Ovary (tissue), 9 donors: ENCODE data around the gene TRIO. TPM values are rescaled to one million over a fixed set of nuclear protein-coding genes. Genes with fewer than 3 reads are reported as not detected.
A peak's percentile ranks its signal among the peaks of the same experiment; 100 is the strongest.

Source experiments
- DNase-seq, 5 donors: peaks; one replicate each; pipeline ENCODE4 v3.0.0-alpha.2; 2019 to 2020
- H3K27ac ChIP-seq, 2 donors: fragments of 200-600 bp; one replicate each; pipeline versions ENCODE4 v1.5.1 to v1.8.0; 2019 to 2022
- H3K27me3 ChIP-seq: fragments of 200-600 bp; one replicate; pipeline ENCODE4 v1.8.0; 2022
- H3K36me3 ChIP-seq: fragments of 200-600 bp; sonication (generic); one replicate; pipeline ENCODE4 v1.5.1; 2019
- H3K4me1 ChIP-seq: one replicate; pipeline ENCODE4 v1.8.1; 2013; ENCODE audit warnings: mild to moderate bottlenecking, moderate library complexity; ENCODE audit not compliant: insufficient read depth
- H3K4me3 ChIP-seq: fragments of 200-600 bp; sonication (generic); one replicate; pipeline ENCODE4 v1.5.1; 2017
- H3K9me3 ChIP-seq, 2 donors: fragments of 200-600 bp in 1 of 2; sonication (generic) in 1 of 2; one replicate each; pipeline versions ENCODE4 v1.5.1 to v1.8.1; 2013 to 2019; ENCODE audit warnings: mild to moderate bottlenecking in 1 of 2, moderate library complexity in 1 of 2
- EP300 ChIP-seq: sonication (generic); formaldehyde crosslinking; IDR thresholded peaks from one replicate; pipeline ENCODE4 v1.6.1; 2017; ENCODE audit warnings: antibody characterized with exemption
- POLR2A ChIP-seq: fragments of 450-650 bp; IDR thresholded peaks from one replicate; pipeline ENCODE4 v1.6.1; 2017; ENCODE audit warnings: antibody characterized with exemption, mild to moderate bottlenecking, moderate library complexity
- WGBS, 3 donors: extraction: QIAGEN DNeasy Blood & Tissue Kit in 1 of 3; methylation state at CpG; one replicate each; pipeline versions ENCODE4 v1.1.5 to v1.1.7; 2013 to 2017; 5-methylcytosine and 5-hydroxymethylcytosine counted together
- intact Hi-C, 4 donors: fragments of 100-400 bp; cut with DNase I; formaldehyde crosslinking; loops; one replicate each; pipeline versions ENCODE4 v1.11.0 to v1.15.1; 2022 to 2023
- polyA plus RNA-seq, 2 donors: library from polyadenylated mRNA; stranded (reverse); fragments of 200-250 nt in 1 of 2; fragments of 350-450 nt in 1 of 2; fragmentation: Illumina TruSeq in 1 of 2; extraction: RNeasy Lipid Tissue Mini Kit (QIAGEN cat#74804) in 1 of 2; gene quantifications; one replicate each; pipeline ENCODE4 v1.2.3, GENCODE V29; 2013 to 2014
- total RNA-seq, 7 donors: library from RNA; depleted of rRNA in 2 of 7; stranded (reverse); fragments of >200 nt in 2 of 7; fragmentation: NEBNext Ultra II Directional in 3 of 7; extraction: Animal tissue kit (Norgen Biotek cat#: 25700) in 3 of 7; gene quantifications; one replicate each; pipeline versions ENCODE4 v1.1.0 to v1.2.4, GENCODE V29; 2016 to 2023
- TF ChIP-seq, protein P1 (sequence below), 3 donors: fragments of 450-650 bp in 2 of 3; fragments of 200-600 bp in 1 of 3; IDR thresholded peaks; one replicate each; pipeline versions ENCODE4 v1.5.1 to v1.8.0; 2016 to 2022; ENCODE audit warnings: antibody characterized with exemption in 3 of 3, mild to moderate bottlenecking in 1 of 3
- donor health status: DM: no; HTN: no; CAD: no; lungs with moderate emphysema.
- donor health status: DM: no; HTN: no; CAD: no.
- donor health status: Bipolar disorder and iron deficiency.
- donor health status: DM: yes; HTN: yes; CAD: no.
- donor health status: DM: no; HTN: no; CAD: no.
- donor health status: DM: yes; HTN: yes; CAD: no.

The TRIO gene
- total and polyA plus RNA-seq, 9 donors = 58.4 to 268 (median 125) TPM

DNA sequence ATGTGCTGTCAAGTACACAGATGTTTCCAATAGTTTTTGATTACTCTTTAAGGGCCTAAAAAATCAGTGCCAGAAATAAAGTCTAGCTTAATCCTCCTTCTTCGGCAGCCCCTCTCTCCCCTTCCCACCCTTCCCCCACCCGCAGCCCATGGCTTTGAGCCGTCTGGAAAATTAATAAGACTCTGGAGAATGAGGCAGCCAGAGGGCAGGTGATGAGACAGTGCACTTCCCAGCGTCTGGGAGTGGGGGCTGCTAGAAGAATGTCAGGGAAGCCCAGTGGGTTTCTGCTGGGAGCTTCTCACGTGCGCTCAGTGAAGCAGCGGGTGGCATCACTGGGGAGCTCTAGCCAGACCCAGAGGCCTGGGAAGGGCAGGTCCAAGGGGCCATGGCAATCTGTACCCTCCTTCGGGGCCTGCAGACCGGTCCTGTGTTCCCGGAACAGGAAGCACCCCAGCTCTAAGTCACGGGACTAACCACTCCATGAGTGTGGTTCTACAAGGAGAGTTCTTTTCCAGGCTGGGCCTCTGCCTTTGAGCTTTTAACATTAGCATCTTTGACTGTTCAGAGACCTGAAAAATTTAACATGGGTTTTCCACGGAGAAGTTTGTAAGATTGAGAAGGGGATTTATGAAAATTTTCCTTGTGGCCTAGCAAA lies 273.6 kb downstream of the TRIO start:
- Histone ChIP-seq H3K27me3 (no peaks in the 10 kb centered on the region), H3K4me1 (peaks cover 15% of the 10 kb centered on the region), H3K9me3 (no peaks in the 10 kb centered on the region), H3K27ac (peak overlapping the region; percentile 25 to 52), H3K4me3 (no peak overlapping the region), H3K36me3 (no peaks in the 10 kb centered on the region)
- DNase-seq = peak in 1 of 5 donors; percentile 36
- TF ChIP-seq, protein P1, sequence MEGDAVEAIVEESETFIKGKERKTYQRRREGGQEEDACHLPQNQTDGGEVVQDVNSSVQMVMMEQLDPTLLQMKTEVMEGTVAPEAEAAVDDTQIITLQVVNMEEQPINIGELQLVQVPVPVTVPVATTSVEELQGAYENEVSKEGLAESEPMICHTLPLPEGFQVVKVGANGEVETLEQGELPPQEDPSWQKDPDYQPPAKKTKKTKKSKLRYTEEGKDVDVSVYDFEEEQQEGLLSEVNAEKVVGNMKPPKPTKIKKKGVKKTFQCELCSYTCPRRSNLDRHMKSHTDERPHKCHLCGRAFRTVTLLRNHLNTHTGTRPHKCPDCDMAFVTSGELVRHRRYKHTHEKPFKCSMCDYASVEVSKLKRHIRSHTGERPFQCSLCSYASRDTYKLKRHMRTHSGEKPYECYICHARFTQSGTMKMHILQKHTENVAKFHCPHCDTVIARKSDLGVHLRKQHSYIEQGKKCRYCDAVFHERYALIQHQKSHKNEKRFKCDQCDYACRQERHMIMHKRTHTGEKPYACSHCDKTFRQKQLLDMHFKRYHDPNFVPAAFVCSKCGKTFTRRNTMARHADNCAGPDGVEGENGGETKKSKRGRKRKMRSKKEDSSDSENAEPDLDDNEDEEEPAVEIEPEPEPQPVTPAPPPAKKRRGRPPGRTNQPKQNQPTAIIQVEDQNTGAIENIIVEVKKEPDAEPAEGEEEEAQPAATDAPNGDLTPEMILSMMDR (IDR thresholded peaks at IDR 0.05) = no peak
- TF ChIP-seq EP300 (no peak), POLR2A (no peak)
- WGBS, 3 donors = 33 to 39% (median 34%) methylated on average over 12 of the region's 12 CpGs
- intact Hi-C loops = no loop called here

DNA sequence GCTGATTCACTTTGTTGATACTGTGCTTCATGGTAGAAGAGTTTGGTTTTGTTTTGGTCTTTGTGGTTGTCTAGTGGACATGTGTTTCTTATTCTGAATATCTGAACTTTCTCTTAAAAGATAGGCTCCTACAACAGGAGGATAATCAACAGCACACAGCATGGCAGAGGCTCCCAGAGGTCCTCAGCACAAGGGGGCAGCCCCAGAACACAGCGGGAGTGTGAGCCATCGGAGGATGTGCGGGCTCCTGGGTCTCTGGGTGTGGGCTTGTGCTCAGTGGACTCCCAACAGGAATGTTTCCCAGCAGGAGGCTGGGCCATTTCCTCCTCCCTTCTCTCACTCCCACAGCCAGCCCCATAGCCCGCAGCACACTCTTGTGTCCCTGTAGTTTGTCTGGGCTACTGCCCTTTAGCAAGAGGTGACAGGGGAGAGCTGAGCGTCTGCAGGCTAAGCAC lies 274.2 kb downstream of the TRIO start:
- TF ChIP-seq POLR2A = no peak
- TF ChIP-seq, protein P1 (IDR thresholded peaks at IDR 0.05) = no peak
- no peak for TF ChIP-seq EP300
- 13 to 25% (median 17%) methylated on average over 5 of the region's 5 CpGs for WGBS, 3 donors
- H3K27ac ChIP-seq = peak overlapping the region in 1 of 2 donors; percentile 52
- intact Hi-C loops = no loop called here
- DNase-seq = peak in 2 of 5 donors; percentile 38 to 40
- H3K4me3 ChIP-seq = no peak overlapping the region
- no peaks in the 10 kb centered on the region for H3K27me3 ChIP-seq
- no peaks in the 10 kb centered on the region for H3K36me3 ChIP-seq
- H3K4me1 ChIP-seq = peaks cover 15% of the 10 kb centered on the region
- no peaks in the 10 kb centered on the region for H3K9me3 ChIP-seq

DNA sequence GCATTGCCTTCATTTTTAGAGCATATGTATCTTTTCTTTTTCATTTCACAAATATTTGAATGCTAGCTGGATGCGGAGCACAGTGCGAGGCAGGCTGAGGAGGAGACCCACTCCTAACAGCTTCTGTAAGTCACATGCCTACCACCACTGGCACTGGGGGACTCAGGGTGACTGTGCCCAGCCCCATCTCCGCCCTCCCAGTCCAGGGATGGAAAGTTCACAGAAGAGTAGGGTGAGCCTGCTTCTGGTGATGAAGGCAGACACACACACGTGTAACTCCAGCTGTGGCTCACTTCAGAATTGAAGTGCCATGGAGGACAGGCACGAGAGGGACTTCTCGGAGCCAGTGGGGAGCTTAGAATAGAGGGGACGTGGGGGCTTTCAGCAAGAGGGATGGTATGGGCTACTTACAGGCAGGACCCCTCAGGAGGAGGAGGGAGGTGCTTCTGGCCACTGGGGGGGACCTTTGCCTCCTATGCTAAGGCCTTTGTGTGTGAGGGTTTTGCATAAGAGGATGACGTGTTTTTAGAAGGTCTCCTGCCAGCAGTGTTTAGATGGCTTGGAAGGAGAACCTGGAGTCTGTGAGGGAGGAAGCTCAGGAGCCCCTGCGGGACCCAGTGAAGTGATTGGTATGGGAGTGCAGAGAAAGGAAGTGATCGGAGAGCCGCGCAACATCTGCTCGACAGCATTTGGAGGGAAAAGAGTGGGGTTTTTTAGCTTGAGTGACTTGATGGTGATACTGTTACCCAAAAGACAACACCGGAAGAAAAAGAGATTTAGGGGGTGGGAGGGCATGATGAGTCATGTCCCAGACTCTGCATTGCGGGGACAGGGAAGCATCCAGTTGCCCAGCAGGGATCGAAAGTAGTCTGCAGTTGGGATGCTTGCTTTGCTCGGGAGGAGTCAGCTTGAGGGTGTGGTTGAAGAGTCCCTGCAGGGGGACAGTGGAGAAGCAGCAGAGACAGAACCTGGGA lies 274.9 kb downstream of the TRIO start:
- peaks cover 15% of the 10 kb centered on the region for H3K4me1 ChIP-seq
- no peaks in the 10 kb centered on the region for H3K9me3 ChIP-seq
- H3K4me3 ChIP-seq = no peak overlapping the region
- intact Hi-C loops = no loop called here
- DNase-seq = peak in 1 of 5 donors; percentile 14
- no peaks in the 10 kb centered on the region for H3K36me3 ChIP-seq
- TF ChIP-seq EP300 (no peak), POLR2A (no peak)
- TF ChIP-seq, protein P1 (IDR thresholded peaks at IDR 0.05) = no peak
- 72 to 77% (median 76%) methylated on average over 17 of the region's 17 CpGs for WGBS, 3 donors
- H3K27me3 ChIP-seq = no peaks in the 10 kb centered on the region
- H3K27ac ChIP-seq = peak overlapping the region in 1 of 2 donors; percentile 52

DNA sequence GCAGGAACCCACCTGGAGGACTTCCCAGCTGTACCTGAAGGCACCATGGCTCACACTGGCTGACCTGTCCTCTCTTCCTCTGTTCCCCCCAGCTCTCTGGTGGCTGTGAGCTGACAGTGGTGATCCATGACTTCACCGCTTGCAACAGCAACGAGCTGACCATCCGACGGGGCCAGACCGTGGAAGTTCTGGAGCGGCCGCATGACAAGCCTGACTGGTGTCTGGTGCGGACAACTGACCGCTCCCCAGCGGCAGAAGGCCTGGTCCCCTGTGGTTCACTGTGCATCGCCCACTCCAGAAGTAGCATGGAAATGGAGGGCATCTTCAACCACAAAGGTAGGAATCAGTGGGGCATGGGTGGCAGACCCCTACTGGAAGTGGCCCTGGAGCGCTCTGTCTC lies 276.5 kb downstream of the TRIO start:
- H3K27ac ChIP-seq = no peak overlapping the region
- DNase-seq = no peak
- 97 to 98% (median 97%) methylated on average over 12 of the region's 12 CpGs for WGBS, 3 donors
- H3K27me3 ChIP-seq = no peaks in the 10 kb centered on the region
- H3K4me3 ChIP-seq = no peak overlapping the region
- intact Hi-C loops = no loop called here
- no peaks in the 10 kb centered on the region for H3K36me3 ChIP-seq
- peaks cover 15% of the 10 kb centered on the region for H3K4me1 ChIP-seq
- no peak for TF ChIP-seq POLR2A
- TF ChIP-seq, protein P1 (IDR thresholded peaks at IDR 0.05) = no peak
- TF ChIP-seq EP300 = no peak
- H3K9me3 ChIP-seq = no peaks in the 10 kb centered on the region
